GM21717 (cell line): ENCODE measurements around the gene PTPRD.
"Not testable (repeated sequence)": the region's sequence is repeated elsewhere in the genome, so short reads cannot be mapped to it uniquely, and the experiment has no call there.

Experiments used
- ATAC-seq: cut with Tn5 transposase; IDR thresholded peaks from one replicate; pipeline ENCODE4 v1.9.1; 2021; ENCODE audit warnings: mild to moderate bottlenecking, moderate library complexity; ENCODE audit not compliant: unreplicated experiment

PTPRD gene

GRCh38 chr9:9412241-9412640 is 1200.6 kb downstream of the PTPRD start:
- no peak for ATAC-seq

- ATAC-seq, result no peak
Observed at GRCh38 chr9:9410736-9411135, 1202.1 kb downstream of the PTPRD start.

GRCh38 chr9:9399982-9400381 is 1212.8 kb downstream of the PTPRD start:
- no peak for ATAC-seq

GRCh38 chr9:9396518-9396917 is 1216.3 kb downstream of the PTPRD start:
- no peak for ATAC-seq

GRCh38 chr9:9395539-9395938 is 1217.3 kb downstream of the PTPRD start:
- ATAC-seq, result no peak

GRCh38 chr9:9392755-9393154 is 1220.0 kb downstream of the PTPRD start:
- ATAC-seq, result no peak

- no peak for ATAC-seq
Observed at GRCh38 chr9:9389904-9390303, 1222.9 kb downstream of the PTPRD start.

- ATAC-seq, result no peak
Observed at GRCh38 chr9:9387511-9388115, 1225.2 kb downstream of the PTPRD start.

GRCh38 chr9:9362332-9362731 is 1250.5 kb downstream of the PTPRD start:
- ATAC-seq, result no peak

- no peak for ATAC-seq
Observed at GRCh38 chr9:9352877-9353481, 1259.8 kb downstream of the PTPRD start.

- ATAC-seq, result no peak
Observed at GRCh38 chr9:9341203-9341602, 1271.6 kb downstream of the PTPRD start.

GRCh38 chr9:9337129-9337528 is 1275.7 kb downstream of the PTPRD start:
- ATAC-seq, result no peak

GRCh38 chr9:9326749-9327148 is 1286.1 kb downstream of the PTPRD start:
- no peak for ATAC-seq

- no peak for ATAC-seq
Observed at GRCh38 chr9:9319007-9319406, 1293.8 kb downstream of the PTPRD start.

GRCh38 chr9:9310743-9311142 is 1302.1 kb downstream of the PTPRD start:
- not testable (repeated sequence) for ATAC-seq

- ATAC-seq, result no peak
Observed at GRCh38 chr9:9305600-9305999, 1307.2 kb downstream of the PTPRD start.

GRCh38 chr9:9299134-9299533 is 1313.7 kb downstream of the PTPRD start:
- no peak for ATAC-seq

GRCh38 chr9:9286001-9286400 is 1326.8 kb downstream of the PTPRD start:
- no peak for ATAC-seq

GRCh38 chr9:9284201-9284600 is 1328.6 kb downstream of the PTPRD start:
- ATAC-seq, result no peak

- ATAC-seq, result no peak
Observed at GRCh38 chr9:9283159-9283986, 1329.4 kb downstream of the PTPRD start.

GRCh38 chr9:9275601-9276000 is 1337.2 kb downstream of the PTPRD start:
- ATAC-seq, result no peak

GRCh38 chr9:9257999-9258498 is 1354.8 kb downstream of the PTPRD start:
- ATAC-seq, result no peak
